GM19397 (cell line): ENCODE results near the gene SLC9A4.

Source experiments
- ATAC-seq: cut with Tn5 transposase; IDR thresholded peaks from one replicate; pipeline ENCODE4 v1.9.1; 2021; ENCODE audit warnings: mild to moderate bottlenecking, moderate library complexity; ENCODE audit not compliant: unreplicated experiment

The SLC9A4 gene

DNA sequence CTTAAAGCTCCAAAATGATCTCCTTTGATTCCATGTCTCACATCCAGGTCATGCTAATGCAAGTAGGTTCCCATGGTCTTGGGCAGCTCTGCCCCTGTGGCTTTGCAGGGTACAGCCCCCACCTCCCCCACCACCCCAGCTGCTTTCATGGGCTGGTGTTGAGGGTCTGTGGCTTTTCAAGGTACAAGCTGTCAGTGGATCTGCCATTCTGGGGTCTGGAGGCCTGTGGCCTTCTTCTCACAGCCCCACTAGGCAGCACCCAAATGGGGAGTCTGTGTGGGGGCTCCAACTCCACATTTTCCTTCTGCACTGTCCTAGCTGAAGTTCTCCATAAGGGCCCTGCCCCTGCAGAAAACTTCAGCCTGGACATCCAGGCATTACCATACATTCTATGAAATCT lies 19.0 kb downstream of the SLC9A4 start:
- ATAC-seq, result no peak

DNA sequence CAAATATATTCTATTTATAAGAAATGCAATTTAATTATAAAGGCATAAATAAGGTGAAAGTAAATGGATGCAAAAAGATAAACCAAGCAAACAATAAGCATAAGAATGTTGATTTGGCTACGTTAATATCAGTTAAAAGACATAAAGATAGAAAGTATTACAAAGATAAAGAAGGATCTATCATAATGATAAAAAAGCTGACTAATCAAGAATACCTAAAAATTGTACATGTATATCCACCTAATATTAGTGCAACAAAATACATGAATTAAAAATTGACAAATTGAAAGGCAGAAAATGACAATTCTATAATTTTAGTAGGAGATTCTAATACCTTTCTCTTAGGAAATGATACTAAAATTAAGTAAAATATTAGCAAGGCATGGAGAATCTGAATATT lies 21.5 kb downstream of the SLC9A4 start:
- no peak for ATAC-seq

DNA sequence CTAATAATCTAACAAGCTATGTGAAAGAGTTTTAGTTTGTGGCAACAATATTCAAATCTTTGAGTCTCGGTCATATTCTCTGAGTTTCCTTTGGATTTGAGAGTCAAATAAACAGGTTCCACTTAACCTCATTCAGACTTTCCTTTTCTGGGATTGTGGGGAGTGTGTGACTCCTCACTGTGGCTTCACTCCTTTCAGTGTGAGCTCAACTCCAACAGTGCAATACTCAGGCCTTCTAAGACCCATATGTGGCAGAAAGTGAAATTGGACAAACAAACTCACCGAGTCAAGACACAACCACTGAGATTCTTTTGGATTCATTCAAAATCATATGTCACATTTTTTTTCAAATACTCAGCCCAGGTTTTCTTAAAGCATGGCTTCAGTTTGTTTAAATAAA lies 25.4 kb downstream of the SLC9A4 start:
- ATAC-seq, result no peak

DNA sequence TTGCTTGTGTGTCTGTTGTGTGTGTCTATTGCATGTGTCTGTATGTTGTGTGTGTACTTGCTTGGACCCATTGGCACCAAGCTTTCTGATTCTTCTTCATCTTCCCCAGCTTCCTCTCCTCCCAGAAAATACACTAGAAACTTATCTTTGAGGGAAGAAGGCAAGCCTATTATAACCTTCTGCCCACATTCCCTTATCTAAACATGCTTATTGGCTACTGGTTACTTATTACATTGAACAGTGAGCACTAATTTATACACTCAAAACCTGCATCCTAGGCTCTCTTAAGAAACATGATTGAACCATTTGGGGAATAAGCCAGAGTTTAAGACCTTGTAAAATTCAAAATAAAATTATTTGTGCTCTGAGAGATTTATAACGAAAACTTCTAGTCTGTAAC lies 26.5 kb downstream of the SLC9A4 start:
- no peak for ATAC-seq

DNA sequence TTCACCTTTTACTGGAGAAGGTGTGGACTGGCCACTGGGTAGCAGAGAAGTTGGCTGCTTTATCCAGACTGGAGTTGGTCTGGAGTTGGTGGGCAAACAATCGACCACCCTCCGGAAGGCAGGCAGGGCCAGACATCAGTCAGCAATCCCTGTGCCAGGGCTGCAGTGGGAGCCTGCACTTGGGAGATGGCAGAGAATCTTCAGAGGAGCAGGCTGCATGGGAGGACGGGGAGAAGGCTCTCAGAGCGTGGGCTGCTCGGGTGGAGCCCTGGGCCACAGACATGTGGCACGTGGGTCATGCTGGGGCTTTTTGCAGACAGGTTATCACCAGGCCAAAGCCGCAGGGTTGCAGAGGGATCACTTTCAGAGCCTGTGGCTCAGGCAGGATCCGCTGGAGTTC lies 29.6 kb downstream of the SLC9A4 start:
- ATAC-seq, result no peak

DNA sequence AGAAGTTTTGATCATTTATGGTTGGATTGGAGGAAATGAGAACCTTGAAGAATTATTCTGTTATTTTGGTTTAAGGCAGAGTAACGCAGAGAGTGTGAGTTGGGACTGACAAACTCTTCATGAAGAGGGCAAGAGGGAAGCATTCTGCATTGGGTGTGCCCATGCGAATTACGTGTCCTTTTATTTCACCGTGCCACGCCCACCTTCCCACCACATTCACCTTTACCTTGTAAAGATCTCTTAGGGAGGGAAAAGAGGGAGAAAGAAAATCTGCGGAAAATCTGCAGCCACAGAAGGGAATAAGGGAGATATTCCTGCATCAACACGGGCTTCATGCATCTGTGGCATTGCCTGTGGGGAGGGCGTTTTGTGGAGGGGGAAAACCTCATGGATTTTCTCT lies 31.8 kb downstream of the SLC9A4 start:
- ATAC-seq, result no peak

DNA sequence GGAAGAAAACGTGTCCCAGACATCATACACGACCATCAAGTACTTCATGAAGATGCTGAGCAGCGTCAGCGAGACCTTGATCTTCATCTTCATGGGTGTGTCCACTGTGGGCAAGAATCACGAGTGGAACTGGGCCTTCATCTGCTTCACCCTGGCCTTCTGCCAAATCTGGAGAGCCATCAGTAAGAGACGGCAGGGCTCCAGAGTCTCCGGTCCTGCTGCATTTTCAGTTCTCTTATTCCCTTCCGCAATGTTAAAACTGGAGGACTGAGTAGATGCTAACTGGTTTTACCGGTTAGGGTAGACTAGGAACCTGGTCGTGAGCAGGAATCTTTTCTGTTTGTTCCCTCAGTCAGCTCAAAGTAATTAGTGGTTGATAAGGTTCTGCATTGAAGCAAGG lies 32.3 kb downstream of the SLC9A4 start:
- no peak for ATAC-seq

DNA sequence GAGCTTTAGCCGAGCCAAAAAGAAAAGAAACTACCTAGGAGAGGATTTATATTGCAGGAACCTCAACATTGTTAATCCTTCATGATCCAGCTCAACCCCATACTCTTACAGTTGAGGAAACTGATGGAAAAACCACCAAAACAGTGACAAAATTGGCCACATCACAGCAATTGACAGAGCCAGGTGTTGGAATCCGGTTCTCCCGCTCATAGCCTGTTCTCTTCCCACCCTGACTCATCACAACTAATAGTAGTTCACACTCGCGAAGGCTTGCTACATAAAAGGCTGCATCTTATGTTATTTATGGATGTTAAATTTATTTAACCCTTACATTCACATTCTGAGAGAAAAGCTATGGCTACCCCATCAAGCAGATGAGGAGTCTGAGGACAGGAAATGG lies 33.7 kb downstream of the SLC9A4 start:
- no peak for ATAC-seq

DNA sequence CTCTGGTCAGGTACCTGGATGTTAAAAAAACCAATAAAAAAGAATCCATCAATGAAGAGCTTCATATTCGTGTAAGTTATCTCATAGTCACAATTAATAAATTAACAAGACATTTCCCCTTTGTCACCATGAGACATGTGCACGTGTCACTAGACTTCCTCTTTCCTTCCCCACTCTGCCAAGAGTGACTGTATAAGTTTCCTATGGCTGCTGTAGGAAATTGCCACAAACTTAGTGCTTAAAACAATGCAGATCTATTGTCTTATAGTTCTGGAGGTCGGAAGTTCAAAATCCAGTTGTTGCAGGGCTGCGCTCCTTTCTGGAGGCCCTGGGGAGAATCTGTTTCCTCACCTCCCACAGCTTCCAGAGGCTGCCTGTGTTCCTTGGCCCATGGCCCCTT lies 35.8 kb downstream of the SLC9A4 start:
- no peak for ATAC-seq

DNA sequence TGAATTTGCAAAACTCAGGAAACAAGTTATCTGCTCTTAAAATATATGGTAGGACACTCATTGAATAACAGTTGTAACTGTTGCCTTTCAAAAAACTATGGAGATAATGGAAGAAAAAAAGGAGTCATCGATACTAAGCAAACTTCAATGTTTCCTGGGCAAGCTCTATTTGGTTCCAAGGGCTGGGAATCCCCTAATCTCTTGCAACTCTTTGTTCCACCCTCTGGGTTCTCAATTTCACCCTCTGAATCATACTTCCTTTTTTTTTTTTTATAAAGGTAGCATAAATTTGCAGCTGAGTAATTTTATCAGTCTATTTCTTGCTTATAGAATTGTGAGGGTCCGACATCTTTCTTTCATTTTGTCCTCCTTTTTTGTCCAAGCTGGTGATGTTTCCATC lies 36.7 kb downstream of the SLC9A4 start:
- no peak for ATAC-seq

DNA sequence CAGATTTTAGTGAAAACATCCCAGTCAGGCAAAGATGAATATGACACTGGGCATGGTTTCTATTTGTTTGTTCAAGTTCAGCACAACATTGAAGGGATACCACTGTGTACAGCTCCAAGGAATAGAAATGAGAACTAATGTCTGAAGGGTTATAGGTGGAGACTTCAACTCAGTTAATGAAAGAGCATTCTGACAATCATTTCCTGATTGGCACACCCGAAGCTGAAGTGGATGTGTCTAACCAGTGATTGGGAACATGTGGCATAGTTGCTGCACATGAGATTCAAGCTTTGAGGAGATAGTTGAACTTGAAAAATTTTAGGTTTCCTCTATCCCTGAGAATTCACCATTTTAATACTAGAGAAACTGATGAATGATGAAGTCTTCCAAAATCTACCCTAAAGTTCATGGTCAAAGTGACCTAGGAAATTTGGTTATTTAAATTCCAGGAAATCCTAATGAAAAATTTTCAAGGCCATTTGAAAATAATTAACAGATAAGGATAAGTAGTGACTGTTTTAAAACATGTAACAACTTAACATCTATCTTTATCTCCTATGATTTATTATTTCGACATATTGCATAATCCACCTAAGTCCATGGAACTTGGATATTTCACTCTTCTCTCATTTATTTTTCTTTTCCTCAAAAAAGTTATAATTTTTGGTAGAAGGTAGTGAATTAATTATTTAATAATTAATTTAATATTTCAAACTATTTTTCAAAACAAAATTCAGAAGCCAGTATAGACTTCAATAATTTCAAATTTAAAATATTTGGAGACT lies 38.0 kb downstream of the SLC9A4 start:
- ATAC-seq, result no peak

DNA sequence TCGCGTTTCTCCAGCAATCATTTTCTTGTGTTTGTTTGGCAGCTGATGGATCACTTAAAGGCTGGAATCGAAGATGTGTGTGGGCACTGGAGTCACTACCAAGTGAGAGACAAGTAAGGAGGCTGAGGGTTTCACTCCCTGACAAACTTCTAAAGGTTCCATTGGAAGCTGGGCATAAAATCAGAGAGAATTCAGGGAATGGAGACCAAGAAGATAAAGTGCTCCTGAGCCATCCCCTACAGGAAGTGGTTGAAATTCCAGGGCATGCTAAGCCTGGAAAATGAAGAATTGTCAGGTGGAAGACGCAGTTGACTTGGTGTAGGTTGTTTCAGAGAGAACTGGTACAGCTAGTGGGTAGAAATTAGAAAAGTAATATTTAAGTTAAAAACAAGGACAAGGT lies 39.1 kb downstream of the SLC9A4 start:
- no peak for ATAC-seq

DNA sequence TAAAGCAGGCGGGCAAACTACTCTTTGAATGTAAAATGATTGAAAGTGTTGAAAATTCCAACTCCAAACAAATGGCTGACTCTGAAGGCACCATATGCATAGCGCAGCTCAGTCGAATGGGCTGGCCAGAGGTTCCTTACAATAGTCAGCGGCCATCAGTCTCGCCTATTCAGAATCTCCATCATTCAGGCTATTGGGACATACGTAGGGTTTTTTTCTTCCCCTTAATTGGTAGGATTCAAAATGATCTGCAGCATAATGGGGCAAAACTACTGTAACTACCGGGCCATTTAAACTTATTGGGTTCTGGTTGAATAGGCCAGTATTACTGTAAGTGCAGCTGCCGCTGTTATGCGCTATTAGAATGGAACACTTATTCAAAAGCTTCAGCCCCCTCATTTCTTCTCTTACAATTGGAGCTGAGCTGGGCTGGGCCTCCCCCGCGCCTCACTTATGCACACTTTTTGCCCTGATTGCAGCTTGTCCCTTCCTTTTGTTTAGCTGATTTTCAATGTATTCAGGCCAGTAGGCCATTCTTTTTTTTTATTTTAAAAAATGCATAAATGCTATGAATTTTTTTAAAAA lies 40.4 kb downstream of the SLC9A4 start:
- ATAC-seq, result no peak

DNA sequence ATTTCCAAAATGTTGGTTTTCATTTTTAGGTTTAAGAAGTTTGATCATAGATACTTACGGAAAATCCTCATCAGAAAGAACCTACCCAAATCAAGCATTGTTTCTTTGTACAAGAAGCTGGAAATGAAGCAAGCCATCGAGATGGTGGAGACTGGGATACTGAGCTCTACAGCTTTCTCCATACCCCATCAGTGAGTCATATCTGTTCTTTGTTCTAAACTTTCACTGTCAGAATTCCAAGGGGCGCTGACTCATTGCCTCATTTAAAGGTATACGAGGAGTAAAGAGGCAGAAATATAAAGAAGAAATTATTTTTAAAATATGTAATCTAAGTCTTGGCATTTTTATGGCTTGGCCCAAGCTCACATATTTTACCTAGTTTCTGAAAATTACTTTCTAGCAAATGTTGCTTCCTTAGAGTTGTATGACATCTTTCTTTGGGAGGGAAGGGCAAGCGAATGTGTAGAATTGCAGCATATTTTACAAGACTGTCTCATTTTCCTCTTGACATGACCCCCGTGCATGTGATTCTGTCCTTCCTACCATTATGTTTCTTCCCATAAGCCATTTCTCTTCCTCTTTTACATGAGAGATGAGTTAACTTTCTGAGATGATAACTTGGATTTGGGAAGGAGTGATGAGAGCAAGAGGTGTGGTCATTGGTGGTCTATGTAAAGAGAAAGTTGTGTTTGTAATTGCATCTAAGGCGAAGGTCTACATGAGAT lies 41.2 kb downstream of the SLC9A4 start:
- ATAC-seq, result no peak

DNA sequence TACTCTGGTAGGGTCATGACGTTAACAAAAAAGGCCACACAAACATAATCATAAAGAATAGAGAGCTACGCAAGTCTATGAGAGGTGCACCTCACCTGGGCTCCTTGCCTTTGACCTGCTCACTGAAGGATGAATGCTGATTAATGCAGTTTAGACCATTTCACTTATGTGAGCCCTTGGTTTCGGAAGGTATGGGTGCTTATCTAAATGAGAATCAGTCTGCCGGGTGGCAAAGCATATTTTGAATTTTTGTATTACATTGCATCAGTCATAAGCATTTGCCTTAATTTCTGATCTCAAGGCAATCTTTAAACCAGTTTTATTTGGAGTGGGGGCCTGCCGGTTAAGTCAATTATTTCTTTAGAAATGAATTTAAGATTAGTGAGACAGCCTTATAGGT lies 42.8 kb downstream of the SLC9A4 start:
- no peak for ATAC-seq

DNA sequence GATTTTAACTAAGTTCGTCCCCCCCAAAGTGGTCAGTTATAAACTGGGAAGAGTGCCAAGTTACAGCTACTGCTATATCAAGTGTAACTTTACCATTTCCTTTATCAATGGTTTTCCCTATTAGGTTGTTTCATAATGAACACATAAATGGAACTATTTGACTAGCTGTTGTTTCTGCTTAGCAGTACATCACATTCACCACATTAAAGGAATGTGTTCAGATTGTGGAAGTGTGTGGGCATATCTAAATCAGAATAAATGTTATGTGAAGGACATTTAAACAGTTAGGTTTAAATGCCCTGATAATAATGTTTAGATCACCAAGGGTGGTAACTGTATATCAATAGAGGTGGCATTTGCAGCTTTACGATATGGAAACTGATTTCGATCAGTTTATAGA lies 45.1 kb downstream of the SLC9A4 start:
- no peak for ATAC-seq

DNA sequence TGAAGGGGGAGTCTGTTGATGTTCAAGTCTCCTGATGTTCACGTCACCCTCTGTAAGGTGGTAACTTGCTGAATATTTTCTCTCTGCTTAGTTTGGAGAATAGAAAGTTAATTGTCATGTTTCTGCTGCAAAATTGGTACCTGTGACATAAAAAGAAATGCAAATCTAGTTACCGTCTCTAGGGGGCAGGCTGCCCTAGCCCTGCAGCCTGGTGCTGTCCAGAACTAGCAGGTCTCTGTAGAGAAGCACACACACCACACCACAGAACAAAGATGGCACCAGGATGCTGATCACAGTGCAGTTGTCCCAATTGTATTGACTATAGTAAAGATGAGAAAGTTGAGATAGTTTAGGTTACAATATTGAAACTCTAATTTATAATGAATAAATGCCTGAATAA lies 47.0 kb downstream of the SLC9A4 start:
- ATAC-seq, result no peak

DNA sequence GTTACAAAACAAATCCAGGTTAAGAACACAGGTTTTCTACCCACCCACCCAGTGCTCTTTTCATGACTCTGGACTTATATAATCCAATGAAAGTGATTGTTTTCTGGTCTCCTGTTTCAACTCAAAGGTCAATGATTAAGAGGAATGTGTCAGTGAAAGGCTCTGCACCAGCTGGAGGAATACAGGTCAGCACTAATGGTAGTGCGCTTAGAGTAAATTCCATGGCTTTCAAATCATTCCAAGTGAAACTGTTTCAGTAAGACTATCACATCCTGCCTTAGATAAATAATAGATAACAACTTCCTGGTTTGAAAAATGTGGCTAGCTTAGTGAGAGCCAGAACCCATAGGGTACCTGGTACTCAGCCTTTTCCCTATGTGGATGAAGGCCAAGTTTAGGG lies 47.8 kb downstream of the SLC9A4 start:
- ATAC-seq, result no peak

DNA sequence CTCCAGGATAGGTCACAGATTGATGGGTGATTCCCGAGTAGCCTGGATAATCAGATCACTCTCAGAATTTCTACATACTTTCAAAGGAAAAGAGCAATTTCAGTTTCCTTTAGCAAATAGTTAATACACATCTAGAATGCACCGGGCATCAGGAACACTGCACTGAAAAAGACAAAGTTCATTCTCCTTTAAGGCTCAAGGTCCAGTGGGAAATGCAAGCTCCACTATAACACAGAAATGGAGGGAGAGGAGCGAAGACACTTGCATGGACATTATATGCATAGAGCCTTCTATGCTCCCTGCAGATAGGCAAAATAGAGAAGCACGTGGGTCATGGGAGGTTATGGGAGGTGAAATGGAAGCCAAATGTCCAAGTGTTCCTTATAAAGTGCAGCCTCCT lies 49.1 kb downstream of the SLC9A4 start:
- ATAC-seq, result no peak

DNA sequence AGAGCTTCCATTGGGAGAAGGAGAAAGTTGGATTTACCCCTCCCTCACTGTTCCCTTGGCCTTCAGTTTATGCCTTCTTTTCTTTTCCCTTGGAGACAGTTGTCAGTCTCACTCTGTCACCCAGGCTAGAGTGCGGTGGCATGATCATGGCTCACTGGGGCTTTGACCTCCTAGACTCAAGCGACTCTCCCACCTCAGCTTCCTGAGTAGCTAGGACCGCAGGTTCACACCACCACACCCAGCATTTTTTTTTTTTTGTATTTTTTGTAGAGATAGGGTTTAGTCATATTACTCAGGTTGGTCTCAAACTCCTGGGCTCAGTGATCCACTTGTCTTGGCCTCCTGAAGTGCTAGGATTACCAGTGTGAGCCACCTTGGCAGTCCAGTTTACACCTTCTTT lies 49.9 kb downstream of the SLC9A4 start:
- no peak for ATAC-seq

DNA sequence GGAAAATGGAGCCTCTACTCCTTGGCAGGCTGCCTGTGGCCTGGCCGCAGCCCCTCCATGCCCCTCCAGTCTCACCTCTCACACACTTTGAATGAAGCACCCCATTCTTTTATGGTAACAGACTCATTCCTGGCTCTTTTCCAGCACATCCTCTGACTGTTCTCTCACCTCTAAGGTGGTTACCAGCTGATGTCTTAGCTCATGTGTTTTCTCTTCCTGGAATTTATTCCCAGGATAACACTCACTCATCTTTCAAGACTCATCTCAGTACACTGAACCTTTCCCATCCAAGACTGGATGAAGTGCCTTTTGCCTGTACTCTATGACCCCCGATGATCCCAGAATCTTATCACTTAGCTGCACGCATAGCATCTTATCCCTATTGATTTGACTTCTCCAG lies 50.6 kb downstream of the SLC9A4 start:
- no peak for ATAC-seq

DNA sequence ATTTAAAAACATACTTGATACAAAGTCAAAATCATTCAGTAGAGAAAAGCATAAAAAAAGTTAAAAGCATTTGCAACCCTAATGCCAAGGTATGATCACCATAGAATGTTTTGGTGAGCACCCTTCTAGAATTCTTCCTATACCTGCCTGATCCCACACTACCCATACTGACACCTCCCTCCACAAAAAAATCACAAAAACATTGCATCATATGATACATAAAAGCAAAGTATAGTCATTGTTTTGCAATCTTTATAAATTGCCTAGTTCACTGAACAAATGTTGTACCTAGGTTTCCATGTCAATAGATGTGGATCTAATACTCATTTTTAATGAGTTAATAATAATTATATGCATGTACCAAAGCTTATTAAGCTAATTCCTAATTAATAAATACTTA lies 54.1 kb downstream of the SLC9A4 start:
- ATAC-seq, result no peak
